ENCODE data around the gene ACP7. TPM values are rescaled to one million over a fixed set of nuclear protein-coding genes. Genes with fewer than 3 reads are reported as not detected.

The ACP7 gene
- total and polyA plus RNA-seq, 10 of the 15 experiments (the other 5 are each of a cell fraction or from before 2014, with no cell fraction given): not detected

DNA sequence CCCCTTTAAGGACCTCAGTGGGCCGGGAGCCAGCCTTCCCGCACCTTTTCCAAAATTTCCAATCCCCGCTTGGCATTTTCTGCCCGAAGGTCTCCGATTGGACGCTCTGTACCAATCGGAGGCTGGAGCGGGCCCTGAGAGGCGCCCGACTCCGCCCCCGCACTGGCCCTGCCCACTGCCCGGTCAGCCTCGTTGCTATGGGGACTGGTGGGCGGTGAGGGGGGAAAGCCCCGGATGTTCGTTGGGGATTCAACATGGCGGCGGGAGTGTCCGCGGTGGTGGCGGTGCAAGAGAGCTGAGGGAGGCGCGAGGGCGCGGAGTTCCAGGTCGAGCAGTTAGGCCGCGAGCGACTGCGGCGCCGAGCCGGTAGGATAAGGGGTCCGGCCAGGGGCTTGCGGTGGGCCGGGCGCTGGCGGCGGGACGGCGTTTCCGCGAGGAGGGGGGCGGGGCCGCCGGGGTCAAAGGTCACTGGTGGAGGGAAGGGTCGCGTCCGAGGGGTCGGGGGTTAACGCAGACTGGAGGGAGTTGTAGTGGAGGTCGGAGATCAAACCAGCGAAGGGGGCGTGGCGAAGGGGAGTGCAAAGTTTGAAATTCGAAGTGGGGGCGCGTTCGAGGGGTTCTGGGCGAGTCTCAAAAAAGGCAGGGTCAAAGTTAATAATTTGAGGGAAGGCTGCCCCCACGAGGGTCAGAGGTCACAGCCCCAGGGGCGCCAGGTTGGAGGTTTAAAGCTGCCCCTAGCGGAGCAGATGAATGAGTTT lies 41.6 kb downstream of the ACP7 start, which contains the start of gene PAK4 (continued):
- TF ChIP-seq, protein P1, sequence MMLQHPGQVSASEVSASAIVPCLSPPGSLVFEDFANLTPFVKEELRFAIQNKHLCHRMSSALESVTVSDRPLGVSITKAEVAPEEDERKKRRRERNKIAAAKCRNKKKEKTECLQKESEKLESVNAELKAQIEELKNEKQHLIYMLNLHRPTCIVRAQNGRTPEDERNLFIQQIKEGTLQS (IDR thresholded peaks at IDR 0.05; ENCODE audit: borderline replicate concordance, extremely low read depth, low read depth, low read length): no peak
- no peak for TF ChIP-seq HDGF (IDR thresholded peaks at IDR 0.05)

DNA sequence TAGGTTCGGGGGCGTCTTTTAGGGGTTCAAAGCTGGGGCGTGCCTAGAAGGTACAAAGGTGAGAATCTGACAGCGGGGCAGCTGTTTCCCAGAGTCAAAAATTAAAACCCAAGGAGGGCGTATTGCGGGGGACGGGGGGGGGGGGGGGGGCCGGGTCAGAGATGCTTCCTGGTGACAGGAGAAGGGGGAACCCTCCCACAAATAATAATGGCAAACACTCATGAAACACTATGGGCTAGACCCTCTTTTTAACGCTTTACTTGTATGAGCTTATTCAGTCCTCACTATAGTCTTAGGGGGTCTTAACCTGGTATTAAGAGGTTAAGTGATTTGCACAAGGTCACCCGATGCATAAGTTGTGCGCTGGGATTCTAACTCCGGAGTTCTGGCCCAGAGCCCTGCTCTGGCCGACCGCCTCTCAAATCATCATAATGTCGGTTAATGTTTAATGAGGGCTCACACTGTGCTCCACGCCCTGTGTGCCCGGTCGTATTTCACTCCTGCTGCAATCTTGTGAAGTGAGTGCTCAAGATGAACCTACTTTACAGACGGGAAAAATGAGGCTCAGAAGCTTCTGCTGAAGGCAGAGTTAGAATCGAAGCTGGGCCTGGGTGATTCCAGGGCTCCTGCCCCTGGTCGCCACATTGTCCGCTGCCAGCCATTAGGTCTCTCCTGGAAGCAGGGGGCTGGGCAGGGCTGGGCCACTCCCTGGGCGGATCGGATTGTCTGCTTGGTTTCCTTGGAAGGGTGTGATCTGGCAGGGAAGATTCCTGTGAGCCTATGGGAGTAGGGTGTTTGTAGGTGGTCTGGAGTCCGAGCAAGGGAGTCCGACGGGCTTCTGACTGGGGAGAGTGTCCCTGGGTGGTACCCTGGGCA lies 42.4 kb downstream of the ACP7 start:
- Histone ChIP-seq H3K27ac (ENCODE audit: control insufficient read depth, insufficient read depth) (peak overlapping the region; percentile 64), H3K27me3 (replicated peaks in 1 of 2; ENCODE audit: control insufficient read depth in 2 of 2, insufficient read depth in 2 of 2, low read length in 1 of 2) (no peaks in the 10 kb centered on the region), H3K4me3 (peak overlapping the region; percentile 87), H3K4me1 (ENCODE audit: control insufficient read depth, insufficient read depth, low read length) (peaks cover 8% of the 10 kb centered on the region), H3K9me3 (replicated peaks; ENCODE audit: control insufficient read depth, insufficient read depth, low read length) (no peaks in the 10 kb centered on the region), H4K20me1 (ENCODE audit: control insufficient read depth, insufficient read depth) (no peaks in the 10 kb centered on the region), H2AFZ (ENCODE audit: control insufficient read depth, low read depth, low read length) (no peak overlapping the region), H3K36me3 (ENCODE audit: control insufficient read depth in 2 of 2, insufficient read depth in 2 of 2, low read length in 1 of 2) (no peaks in the 10 kb centered on the region), H3K9ac (ENCODE audit: control insufficient read depth, insufficient read depth, low read length) (peak overlapping the region; percentile 67), H3K79me2 (ENCODE audit: control insufficient read depth, insufficient read depth, low read length) (peaks cover 15% of the 10 kb centered on the region), H3K4me2 (ENCODE audit: control insufficient read depth, insufficient read depth) (peak overlapping the region; percentile 70)
- in situ Hi-C loops (cut with MboI) (no loop called here), intact Hi-C loops (cut with micrococcal nuclease; ENCODE audit: unreplicated experiment) (loop anchor here (10.0 kb wide), 1 partner anchor 408 kb away; the partner anchor contains the start of gene EID2B)
- CTCF ChIA-PET: interaction anchor here (1.0 kb wide), 2 partner anchors 158 to 200 kb away, joined by 3 read pairs; no protein-coding TSS in a partner anchor
- FAIRE-seq (no peak), DNase-seq (ENCODE audit: low read depth, low spot score) (no peak), ATAC-seq (no peak)
- SMC1A ChIA-PET (ENCODE audit: uncharacterized antibody, unreplicated experiment): no interaction called here
- TF ChIP-seq RB1 (IDR thresholded peaks at IDR 0.05; ENCODE audit: borderline replicate concordance) (no peak), ZZZ3 (IDR thresholded peaks at IDR 0.05; ENCODE audit: control insufficient read depth, insufficient read length, low read depth) (no peak), MXI1 (IDR thresholded peaks at IDR 0.05; ENCODE audit: low read depth, low read length) (no peak), SMC3 (IDR thresholded peaks at IDR 0.05; ENCODE audit: borderline replicate concordance, low read length) (no peak)
- POLR2A ChIA-PET: no interaction called here
- RAD21 ChIA-PET (ENCODE audit: unreplicated experiment): interaction anchor here (0.7 kb wide), 1 partner anchor 164 kb away, joined by 3 read pairs; no protein-coding TSS in a partner anchor
- BruUV-seq (replicated peaks): TSS peak; percentile 56
- 75% methylated on average over 23 of the region's 27 CpGs for WGBS (ENCODE audit: insufficient coverage, insufficient replicate concordance, low lambda C conversion rate, missing lambda C conversion rate)
